Activated CD4-positive, alpha-beta T cell treated with anti-CD3 and anti-CD28 coated beads, Interleukin-2, amount 50 U/mL, for 1 hour (primary cell): ENCODE measurements around the gene CAPZA1.

ENCODE experiments used
- DNase-seq: peaks from one replicate; pipeline ENCODE4 v3.0.0-alpha.2; 2020

The CAPZA1 gene

DNA sequence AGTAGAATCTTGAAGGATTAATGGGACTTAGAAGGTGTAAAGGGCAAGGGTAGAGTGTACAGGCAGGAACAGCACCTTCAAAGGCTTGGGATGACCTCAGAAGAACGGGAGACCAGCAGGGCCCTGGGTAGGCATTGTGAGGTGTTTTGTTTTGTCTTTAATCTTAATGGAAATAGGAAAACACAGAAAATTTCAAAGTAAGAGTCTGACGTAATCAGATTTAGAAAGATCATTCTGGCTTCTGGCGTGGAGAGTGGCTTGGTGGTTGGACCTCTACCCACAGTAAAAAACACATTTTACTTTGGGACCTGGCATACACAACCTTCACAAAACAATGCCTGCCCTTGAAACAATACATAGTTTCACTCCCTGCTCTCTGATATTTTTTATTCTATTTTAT lies 59.0 kb downstream of the CAPZA1 start:
- DNase-seq = no peak

DNA sequence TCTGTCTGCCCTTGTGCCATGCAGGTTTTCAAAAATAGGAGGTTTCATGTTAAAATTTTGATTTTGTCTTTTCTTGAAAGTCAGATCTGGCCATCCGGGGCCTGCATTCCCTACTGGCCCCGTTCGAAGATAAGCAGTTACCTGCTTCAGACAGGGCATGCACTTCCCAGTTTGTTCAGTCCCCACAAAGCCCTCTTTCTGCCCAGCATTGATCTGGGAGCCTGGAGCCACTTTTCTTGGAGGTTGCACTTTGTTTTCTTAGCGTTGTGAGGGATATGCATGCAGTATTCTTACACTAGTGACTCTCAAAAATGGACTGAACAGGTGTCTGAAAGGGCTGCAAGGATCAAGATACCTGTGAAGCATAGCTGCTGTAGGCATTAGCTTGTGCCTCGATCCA lies 66.3 kb downstream of the CAPZA1 start:
- no peak for DNase-seq

DNA sequence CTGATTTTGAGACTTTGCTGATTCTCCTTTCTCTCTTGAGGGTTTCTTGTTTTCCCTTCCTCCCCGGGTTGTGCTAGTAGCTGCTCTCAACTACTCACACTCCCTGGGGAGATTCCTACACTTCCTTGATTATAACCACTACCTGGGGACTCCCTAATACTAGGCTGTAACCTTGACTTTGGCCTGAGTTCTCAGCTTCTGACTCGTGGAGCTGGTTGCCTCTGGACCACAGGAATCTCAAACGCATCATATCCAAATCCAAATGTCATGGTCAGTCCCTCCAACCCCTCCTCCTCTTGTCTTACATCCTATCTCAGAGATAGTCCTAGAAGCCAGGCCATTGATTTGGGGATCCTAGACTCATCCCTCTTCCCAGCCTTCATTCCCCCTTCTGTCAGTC lies 66.8 kb downstream of the CAPZA1 start:
- DNase-seq = no peak

DNA sequence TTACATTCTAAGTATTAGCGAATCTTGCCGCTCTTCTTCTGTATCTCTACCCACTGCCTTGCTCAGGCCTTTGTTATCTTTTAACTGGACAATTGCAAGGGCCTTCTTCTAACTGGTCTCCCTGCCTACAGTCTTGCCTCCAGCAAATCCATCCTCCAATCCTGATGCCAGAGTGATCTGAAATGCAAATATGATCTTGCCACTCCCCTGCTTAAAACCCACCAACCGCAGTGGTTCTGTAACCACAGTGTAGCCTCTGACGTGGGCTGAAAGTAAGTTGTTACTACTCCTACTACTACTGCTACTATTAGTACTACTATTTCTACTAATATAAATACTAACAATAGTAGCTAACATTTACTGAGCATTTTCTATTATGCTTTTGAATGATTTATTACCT lies 67.2 kb downstream of the CAPZA1 start:
- DNase-seq = no peak

DNA sequence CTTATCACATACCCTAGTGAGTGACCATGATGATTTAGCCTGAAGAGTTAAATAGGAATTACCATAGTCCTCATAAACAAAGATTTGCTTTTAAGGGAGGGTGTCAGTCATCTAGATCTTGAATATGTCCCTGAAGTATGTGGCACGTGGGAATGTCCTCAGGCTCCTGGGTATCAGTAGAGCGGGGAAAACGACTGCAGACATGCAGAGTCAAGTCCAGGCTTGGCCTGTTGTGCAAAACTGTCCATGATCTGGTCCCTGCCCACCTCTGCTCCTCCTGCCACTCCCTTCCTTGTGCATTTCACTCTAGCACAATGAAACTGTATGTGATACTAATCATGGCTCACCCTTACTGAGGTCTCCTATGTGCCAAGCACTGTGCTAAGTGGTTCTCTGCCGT lies 67.7 kb downstream of the CAPZA1 start:
- DNase-seq = no peak

DNA sequence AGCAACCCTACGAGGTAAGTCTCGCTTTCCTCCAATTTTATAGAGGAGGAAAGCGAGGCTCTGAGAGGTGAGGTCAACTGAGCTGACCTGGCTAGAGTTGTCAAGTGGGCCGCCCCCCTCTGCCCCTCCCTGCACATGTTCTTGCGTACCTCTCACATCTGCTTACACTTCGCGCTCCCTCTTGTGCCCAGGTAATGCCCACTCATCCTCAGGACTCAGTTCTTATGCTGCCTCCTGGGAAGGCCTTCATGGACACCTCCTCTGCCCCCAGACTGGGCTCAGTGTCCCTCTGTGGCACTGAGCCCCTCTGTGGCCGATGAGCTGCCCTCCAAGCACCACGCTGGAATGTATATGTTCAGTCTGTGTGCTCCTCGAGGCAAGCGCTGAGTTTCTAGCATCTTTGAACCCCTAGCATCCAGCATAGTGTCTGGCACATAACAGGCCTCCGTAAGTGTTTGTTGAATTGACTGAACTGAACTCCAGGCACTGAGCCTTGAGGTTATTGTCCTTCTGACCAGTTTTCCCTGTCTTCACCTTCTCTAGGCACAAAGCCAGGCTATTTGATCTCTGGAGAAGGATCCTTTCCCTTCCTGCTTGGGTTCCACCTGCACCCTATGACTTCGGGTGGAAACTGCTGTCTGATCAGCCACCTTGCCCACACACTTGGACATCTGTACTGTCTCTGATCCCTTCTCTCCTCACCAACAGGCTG lies 68.3 kb downstream of the CAPZA1 start:
- no peak for DNase-seq

DNA sequence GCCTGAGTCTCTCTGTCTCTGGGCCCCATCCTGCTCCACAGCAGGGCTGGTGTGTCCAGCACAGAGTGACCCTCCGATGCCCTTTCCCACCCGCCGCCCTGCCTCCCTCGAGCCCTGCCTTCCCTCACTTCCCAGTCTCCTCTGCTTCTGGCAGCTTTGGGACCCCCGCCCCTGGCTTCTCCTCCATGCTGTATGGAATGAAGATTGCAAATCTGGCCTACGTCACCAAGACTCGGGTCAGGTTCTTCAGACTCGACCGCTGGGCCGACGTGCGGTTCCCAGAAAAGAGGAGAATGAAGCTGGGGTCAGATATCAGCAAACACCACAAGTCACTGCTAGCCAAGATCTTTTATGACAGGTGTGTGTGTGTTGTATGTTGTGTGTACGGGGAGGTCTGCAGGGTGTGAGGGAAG lies 69.2 kb downstream of the CAPZA1 start:
- DNase-seq = no peak

- no peak for DNase-seq
Measured at GRCh38 chr1:112689196-112689841, 69.7 kb downstream of the CAPZA1 start.

DNA sequence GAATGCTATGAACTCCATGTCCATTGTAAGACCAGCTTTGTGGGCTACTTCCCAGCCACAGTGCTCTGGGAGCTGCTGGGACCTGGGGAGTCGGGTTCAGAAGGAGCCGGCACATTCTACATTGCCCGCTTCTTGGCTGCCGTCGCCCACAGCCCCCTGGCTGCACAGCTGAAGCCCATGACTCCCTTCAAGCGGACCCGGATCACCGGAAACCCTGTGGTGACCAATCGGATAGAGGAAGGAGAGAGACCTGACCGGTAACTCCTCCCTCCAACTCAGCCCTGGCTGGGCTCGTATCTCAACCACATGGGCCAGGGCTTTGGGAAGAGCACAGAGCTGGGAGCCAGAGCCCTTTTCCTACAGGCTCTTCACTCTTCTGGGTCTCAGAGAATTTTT lies 70.2 kb downstream of the CAPZA1 start:
- DNase-seq = no peak

DNA sequence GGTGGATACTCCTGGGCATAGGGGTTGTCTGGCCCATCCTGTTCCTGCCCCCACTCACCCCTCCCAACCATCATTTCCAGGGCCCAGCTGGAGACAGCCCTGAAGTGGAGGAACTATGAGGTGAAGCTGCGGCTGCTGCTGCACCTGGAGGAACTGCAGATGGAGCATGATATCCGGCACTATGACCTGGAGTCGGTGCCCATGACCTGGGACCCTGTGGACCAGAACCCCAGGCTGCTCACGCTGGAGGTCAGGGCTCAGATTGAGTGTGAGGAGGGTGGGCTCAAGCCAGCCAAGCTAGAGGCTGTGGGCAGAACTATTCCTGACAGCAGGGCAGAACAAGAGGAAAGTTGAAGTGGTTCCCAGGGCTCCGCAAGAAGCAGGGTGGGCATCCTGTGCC lies 73.0 kb downstream of the CAPZA1 start:
- DNase-seq = no peak

- DNase-seq = no peak
Measured at GRCh38 chr1:112693821-112694220, 74.2 kb downstream of the CAPZA1 start.

GRCh38 chr1:112694363-112694929 lies 74.8 kb downstream of the CAPZA1 start:
- no peak for DNase-seq

GRCh38 chr1:112695276-112695675 lies 75.6 kb downstream of the CAPZA1 start:
- DNase-seq = no peak

DNA sequence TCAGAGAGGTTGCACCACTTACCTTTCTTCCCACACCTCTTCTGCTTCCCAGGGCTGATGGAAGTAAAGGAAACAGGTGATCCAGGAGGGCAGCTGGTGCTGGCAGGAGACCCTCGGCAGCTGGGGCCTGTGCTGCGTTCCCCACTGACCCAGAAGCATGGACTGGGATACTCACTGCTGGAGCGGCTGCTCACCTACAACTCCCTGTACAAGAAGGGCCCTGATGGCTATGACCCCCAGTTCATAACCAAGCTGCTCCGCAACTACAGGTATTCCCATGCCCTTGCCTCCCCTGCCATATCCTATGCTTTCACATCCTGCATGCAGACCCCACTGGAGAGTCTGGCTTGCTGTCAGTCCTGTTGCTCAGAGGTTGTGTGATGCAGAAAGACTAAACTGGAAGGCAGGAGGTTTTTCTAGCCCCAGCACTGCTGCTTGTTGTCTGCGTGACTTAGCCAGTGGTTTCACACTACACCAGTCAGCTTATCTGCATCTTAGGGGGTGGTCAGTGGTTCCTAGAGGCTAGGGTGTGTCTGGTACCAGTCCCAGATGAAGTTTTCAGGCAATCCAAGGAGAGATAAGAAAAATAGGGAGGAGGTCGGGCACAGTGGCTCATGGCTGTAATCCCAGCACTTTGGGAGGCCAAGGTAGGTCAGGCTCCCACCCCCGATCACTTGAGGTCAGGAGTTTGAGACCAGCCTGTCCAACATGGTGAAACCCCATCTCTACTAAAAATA lies 77.1 kb downstream of the CAPZA1 start:
- DNase-seq = no peak

DNA sequence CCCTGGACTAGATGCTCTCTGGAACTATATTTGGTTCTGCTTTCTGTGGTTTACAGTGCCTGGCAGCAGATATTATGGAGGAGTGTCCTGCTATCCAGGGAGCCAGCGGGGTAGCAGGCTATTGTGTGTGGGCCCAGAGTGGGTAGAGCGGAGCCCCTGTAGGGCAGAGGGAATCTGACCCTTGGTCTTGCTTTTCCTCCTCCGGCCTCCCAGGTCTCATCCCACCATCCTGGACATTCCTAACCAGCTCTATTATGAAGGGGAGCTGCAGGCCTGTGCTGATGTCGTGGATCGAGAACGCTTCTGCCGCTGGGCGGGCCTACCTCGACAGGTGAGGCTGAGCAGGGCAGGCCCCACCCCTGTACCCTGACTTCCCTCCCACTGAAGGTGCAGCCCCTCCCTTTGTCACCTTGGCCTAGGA lies 78.2 kb downstream of the CAPZA1 start:
- no peak for DNase-seq

- no peak for DNase-seq
Measured at GRCh38 chr1:112698366-112699310, 79.0 kb downstream of the CAPZA1 start.

- no peak for DNase-seq
Measured at GRCh38 chr1:112699425-112700144, 80.0 kb downstream of the CAPZA1 start.

- DNase-seq = peak; percentile 57
Measured at GRCh38 chr1:112700290-112701226, 80.9 kb downstream of the CAPZA1 start.

DNA sequence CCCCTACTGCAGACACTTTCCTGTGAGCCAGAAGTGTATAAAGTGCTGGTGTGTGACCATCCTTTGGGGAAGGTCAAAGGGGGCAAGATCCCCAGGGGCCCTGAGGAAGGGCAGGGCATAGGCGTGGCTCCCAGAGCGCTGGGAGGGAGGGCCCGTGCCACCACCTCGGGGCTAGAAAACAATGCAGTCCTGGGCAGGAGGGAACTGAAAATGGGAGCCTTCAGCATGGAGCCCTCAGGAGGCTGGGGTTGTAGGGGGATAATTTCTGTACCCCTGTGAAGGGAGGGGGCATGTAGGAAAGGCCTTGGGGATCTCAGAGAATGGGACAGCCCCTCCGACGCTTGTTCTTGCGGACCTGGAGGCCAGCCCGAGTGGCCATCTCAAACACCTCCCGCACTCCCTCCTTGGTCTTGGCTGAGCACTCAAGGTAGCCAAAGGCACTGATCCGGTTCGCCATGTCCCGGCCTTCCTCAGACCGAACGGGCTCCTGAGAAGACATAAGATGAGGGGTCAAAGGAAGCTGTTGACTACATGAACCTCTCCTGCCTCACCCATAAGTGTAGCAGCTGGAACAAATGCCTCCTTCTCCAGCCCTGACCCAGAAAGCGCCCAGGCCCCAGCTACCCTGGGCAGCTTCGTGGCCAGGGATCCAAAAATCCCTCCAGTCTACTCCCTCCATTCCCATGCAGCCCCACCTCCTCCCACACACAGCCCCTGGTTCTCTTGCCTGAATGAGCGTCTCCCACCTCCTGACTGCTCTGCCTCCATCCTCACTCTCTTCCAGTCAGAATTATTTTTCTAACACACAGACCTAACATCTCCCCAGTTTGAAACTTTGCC lies 81.8 kb downstream of the CAPZA1 start:
- no peak for DNase-seq

- DNase-seq = no peak
Measured at GRCh38 chr1:112702067-112702395, 82.4 kb downstream of the CAPZA1 start.
